ENCODE data around the gene MCM7. TPM values are rescaled to one million over a fixed set of nuclear protein-coding genes. Genes with fewer than 3 reads are reported as not detected.
A peak's percentile ranks its signal among the peaks of the same experiment; 100 is the strongest.

MCM7 gene
- total and polyA plus RNA-seq, 2 of the 13 experiments (the other 11 are each of a cell fraction or from before 2014, with no cell fraction given) = 84.5 to 214 TPM

GRCh38 chr7:100080907-100081534 is 20.2 kb downstream of the MCM7 start (continued):
- TF ChIP-seq ZNF234 (CRISPR knock-in tag; conservative IDR thresholded peaks at IDR 0.05) (no peak), ZNF264 (CRISPR knock-in tag; IDR thresholded peaks at IDR 0.05) (no peak), LRRFIP1 (CRISPR knock-in tag; conservative IDR thresholded peaks at IDR 0.05) (no peak), DRAP1 (CRISPR knock-in tag; IDR thresholded peaks at IDR 0.05) (no peak), FOXM1 (CRISPR knock-in tag; IDR thresholded peaks at IDR 0.05) (no peak), ZBTB7B (CRISPR knock-in tag; IDR thresholded peaks at IDR 0.05) (no peak), GTF2F1 (IDR thresholded peaks at IDR 0.05; ENCODE audit: low read length) (no peak), FOXP1 (IDR thresholded peaks at IDR 0.05) (no peak), FOXP1 (CRISPR knock-in tag; IDR thresholded peaks at IDR 0.05) (peak; percentile 44; the same call in 1 of the 2 replicates), NCOR1 (IDR thresholded peaks at IDR 0.05; ENCODE audit: borderline replicate concordance, low read length) (no peak), HNRNPL (IDR thresholded peaks at IDR 0.05; ENCODE audit: low read depth, low read length) (no peak), PHF5A (CRISPR knock-in tag; IDR thresholded peaks at IDR 0.05; ENCODE audit: low read depth, unreplicated experiment) (no peak), SKI (IDR thresholded peaks at IDR 0.05; ENCODE audit: partially characterized antibody) (no peak), PHF21A (CRISPR knock-in tag; IDR thresholded peaks at IDR 0.05) (no peak), ZXDC (CRISPR knock-in tag; IDR thresholded peaks at IDR 0.05) (no peak), TSC22D2 (CRISPR knock-in tag; IDR thresholded peaks at IDR 0.05; ENCODE audit: borderline replicate concordance) (no peak), CENPT (CRISPR knock-in tag; IDR thresholded peaks at IDR 0.05; ENCODE audit: low read depth) (no peak), ZNF12 (CRISPR knock-in tag; IDR thresholded peaks at IDR 0.05) (no peak), SP2 (CRISPR knock-in tag; IDR thresholded peaks at IDR 0.05) (no peak), PREB (CRISPR knock-in tag; IDR thresholded peaks at IDR 0.05) (no peak; the same call in 1 of the 2 replicates), ZNF720 (CRISPR knock-in tag; IDR thresholded peaks at IDR 0.05) (no peak), RBAK (CRISPR knock-in tag; IDR thresholded peaks at IDR 0.05) (no peak)

Data from HepG2 (cell line).